Trophoblast cell (in vitro differentiated cells and primary cell): Measurements from ENCODE around the gene AFAP1L2.
A peak's percentile ranks its signal among the peaks of the same experiment; 100 is the strongest.

Experiments
- DNase-seq, 2 donors: peaks; one replicate each; pipeline ENCODE4 v3.0.0-alpha.2; 2016
- H2AFZ ChIP-seq: 2 replicates; pipeline ENCODE4 v1.6.1; 2013; ENCODE audit warnings: low read length, moderate library complexity, mild to moderate bottlenecking; ENCODE audit not compliant: insufficient read depth, poor library complexity
- H2AK5ac ChIP-seq: 2 replicates; pipeline ENCODE4 v1.6.1; 2013; ENCODE audit warnings: mild to moderate bottlenecking, low read length
- H2BK120ac ChIP-seq: 2 replicates; pipeline ENCODE4 v1.6.1; 2013; ENCODE audit warnings: low read length, mild to moderate bottlenecking, moderate library complexity; ENCODE audit not compliant: insufficient read depth, poor library complexity
- H2BK12ac ChIP-seq: 2 replicates; pipeline ENCODE4 v1.6.1; 2013; ENCODE audit warnings: mild to moderate bottlenecking, low read length, moderate library complexity
- H2BK5ac ChIP-seq: 2 replicates; pipeline ENCODE4 v1.6.1; 2013; ENCODE audit warnings: low read length, low read depth, moderate library complexity, mild to moderate bottlenecking; ENCODE audit not compliant: poor library complexity
- H3K14ac ChIP-seq: 2 replicates; pipeline ENCODE4 v1.6.1; 2013; ENCODE audit warnings: mild to moderate bottlenecking, low read length
- H3K18ac ChIP-seq: 2 replicates; pipeline ENCODE4 v1.6.1; 2013; ENCODE audit warnings: mild to moderate bottlenecking, low read length
- H3K23ac ChIP-seq: 2 replicates; pipeline ENCODE4 v1.6.1; 2013; ENCODE audit warnings: low read length
- H3K27ac ChIP-seq: 2 replicates; pipeline ENCODE4 v1.5.1; 2013; ENCODE audit warnings: low read depth, mild to moderate bottlenecking, inconsistent platforms, low read length, moderate library complexity
- H3K27me3 ChIP-seq: 2 replicates; pipeline ENCODE4 v1.6.1; 2013; ENCODE audit warnings: inconsistent platforms, mild to moderate bottlenecking, low read length, moderate library complexity; ENCODE audit not compliant: insufficient read depth
- H3K36me3 ChIP-seq, 2 experiments: 1 replicate in 1 of 2; 2 replicates in 1 of 2; pipeline ENCODE4 v1.6.1; 2013; ENCODE audit warnings: low read length in 2 of 2, mild to moderate bottlenecking in 2 of 2, moderate library complexity in 1 of 2; ENCODE audit not compliant: insufficient read depth in 2 of 2, control insufficient read depth in 1 of 2
- H3K4ac ChIP-seq: 2 replicates; pipeline ENCODE4 v1.6.1; 2013; ENCODE audit warnings: low read depth, mild to moderate bottlenecking, low read length, moderate library complexity
- H3K4me1 ChIP-seq, 2 experiments: 1 replicate in 1 of 2; 2 replicates in 1 of 2; pipeline ENCODE4 v1.6.1; 2013; ENCODE audit warnings: low read length in 2 of 2, mild to moderate bottlenecking in 2 of 2, moderate library complexity in 1 of 2; ENCODE audit not compliant: insufficient read depth in 2 of 2, control insufficient read depth in 1 of 2
- H3K4me2 ChIP-seq: 2 replicates; pipeline ENCODE4 v1.6.1; 2013; ENCODE audit warnings: inconsistent platforms, mild to moderate bottlenecking, low read length, moderate library complexity
- H3K4me3 ChIP-seq: 2 replicates; pipeline ENCODE4 v1.5.1; 2013; ENCODE audit warnings: mild to moderate bottlenecking, low read depth, low read length, inconsistent platforms
- H3K79me1 ChIP-seq: one replicate; pipeline ENCODE4 v1.6.1; 2013; ENCODE audit warnings: low read length
- H3K79me2 ChIP-seq: 2 replicates; pipeline ENCODE4 v1.6.1; 2013; ENCODE audit warnings: low read length, mild to moderate bottlenecking; ENCODE audit not compliant: control insufficient read depth, insufficient read depth, poor library complexity
- H3K9ac ChIP-seq: 2 replicates; pipeline ENCODE4 v1.6.1; 2013; ENCODE audit warnings: mild to moderate bottlenecking, low read length
- H3K9me3 ChIP-seq: 2 replicates; pipeline ENCODE4 v1.6.1; 2013; ENCODE audit warnings: low read depth, mild to moderate bottlenecking, control low read depth, inconsistent platforms, low read length; ENCODE audit not compliant: insufficient read depth
- H4K12ac ChIP-seq: 2 replicates; pipeline ENCODE4 v1.6.1; 2013; ENCODE audit warnings: low read depth, mild to moderate bottlenecking, low read length, moderate library complexity
- H4K8ac ChIP-seq: 2 replicates; pipeline ENCODE4 v1.6.1; 2013; ENCODE audit warnings: low read depth, mild to moderate bottlenecking, low read length, moderate library complexity
- H4K91ac ChIP-seq: one replicate; pipeline ENCODE4 v1.6.1; 2013; ENCODE audit warnings: low read depth, mild to moderate bottlenecking, low read length, moderate library complexity
- WGBS: extraction: QIAGEN DNeasy Blood & Tissue Kit; methylation state at CpG from one replicate; pipeline ENCODE4 v1.1.7; 2013; ENCODE audit warnings: missing lambda C conversion rate; ENCODE audit not compliant: insufficient read length, insufficient coverage; ENCODE audit errors: extremely low coverage; 5-methylcytosine and 5-hydroxymethylcytosine counted together

The AFAP1L2 gene

DNA sequence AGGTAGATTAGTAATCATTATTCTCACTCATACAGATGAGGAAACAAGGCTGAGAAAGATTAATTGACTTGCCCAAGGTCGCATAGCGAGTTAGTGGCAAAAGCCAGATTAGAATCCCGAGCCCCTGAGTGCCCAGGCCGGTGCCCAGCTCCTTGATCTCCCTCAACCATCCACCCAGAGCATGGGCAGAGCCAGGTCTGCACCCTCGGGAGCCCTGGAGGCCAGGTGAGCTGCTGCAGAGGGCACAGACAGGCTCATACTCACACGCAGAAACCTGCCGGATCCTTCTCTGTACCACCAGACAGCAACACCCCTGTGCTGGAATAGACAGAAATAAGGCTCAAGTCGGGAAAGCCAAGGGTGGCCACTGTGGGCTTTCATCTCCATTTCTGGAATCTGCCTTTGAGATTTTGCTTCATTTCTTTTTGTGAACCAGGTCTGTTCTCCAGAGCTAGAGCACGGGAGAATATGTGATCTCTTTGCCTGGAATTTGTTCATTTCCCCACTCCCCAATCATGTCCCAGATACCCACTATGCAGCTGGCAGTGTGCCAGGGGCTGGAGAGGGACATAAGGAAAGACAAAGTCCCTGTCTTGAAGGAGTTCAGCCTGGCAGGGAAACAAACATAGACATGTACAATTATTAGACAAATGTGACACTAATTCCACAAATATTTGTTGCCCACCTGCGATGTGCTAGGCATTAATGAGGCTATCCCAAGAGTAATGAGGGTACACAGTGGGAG, 5.5 kb downstream of the AFAP1L2 start:
- DNase-seq, result no peak
- Histone ChIP-seq H3K18ac (peak overlapping the region; percentile 54), H3K27ac (no peak overlapping the region), H2BK12ac (no peak overlapping the region), H3K4me1 (peaks cover 34 to 48% of the 10 kb centered on the region in 2 experiments), H2BK120ac (no peak overlapping the region), H3K9me3 (no peaks in the 10 kb centered on the region), H3K36me3 (peaks cover 5 to 6% of the 10 kb centered on the region in 2 experiments), H3K79me1 (peaks cover 12% of the 10 kb centered on the region), H2BK5ac (no peak overlapping the region), H3K4me3 (no peak overlapping the region), H4K8ac (no peak overlapping the region), H3K4ac (peak overlapping the region; percentile 60), H3K23ac (no peak overlapping the region), H2AK5ac (no peak overlapping the region), H2AFZ (no peak overlapping the region), H4K12ac (peak overlapping the region; percentile 54), H3K79me2 (peaks cover 29% of the 10 kb centered on the region), H3K4me2 (no peak overlapping the region), H3K14ac (no peak overlapping the region), H3K27me3 (no peaks in the 10 kb centered on the region), H3K9ac (no peak overlapping the region), H4K91ac (no peak overlapping the region)
- no CpG with 5 or more reads among the region's 10 CpGs for WGBS

- no peak overlapping the region for H2AK5ac ChIP-seq
- no peak overlapping the region for H3K4me2 ChIP-seq
- H2BK12ac ChIP-seq, result no peak overlapping the region
- H3K9ac ChIP-seq, result no peak overlapping the region
- H3K27ac ChIP-seq, result no peak overlapping the region
- no peak overlapping the region for H2BK120ac ChIP-seq
- DNase-seq, result no peak
- no peaks in the 10 kb centered on the region for H3K9me3 ChIP-seq
- peaks cover 41 to 55% of the 10 kb centered on the region in 2 experiments for H3K4me1 ChIP-seq
- no peak overlapping the region for H3K18ac ChIP-seq
- H3K79me2 ChIP-seq, result peaks cover 21% of the 10 kb centered on the region
- peak overlapping the region; percentile 12 for H3K4ac ChIP-seq
- H3K79me1 ChIP-seq, result peaks cover 1% of the 10 kb centered on the region
- H3K27me3 ChIP-seq, result no peaks in the 10 kb centered on the region
- no peak overlapping the region for H3K4me3 ChIP-seq
- H2BK5ac ChIP-seq, result no peak overlapping the region
- no peak overlapping the region for H2AFZ ChIP-seq
- no CpG with 5 or more reads among the region's 6 CpGs for WGBS
- no peak overlapping the region for H3K23ac ChIP-seq
- no peak overlapping the region for H4K91ac ChIP-seq
- peaks cover 5 to 6% of the 10 kb centered on the region in 2 experiments for H3K36me3 ChIP-seq
- no peak overlapping the region for H4K8ac ChIP-seq
- no peak overlapping the region for H4K12ac ChIP-seq
- no peak overlapping the region for H3K14ac ChIP-seq
Observed at GRCh38 chr10:114397651-114398145, 6.6 kb downstream of the AFAP1L2 start.

GRCh38 chr10:114396464-114396863, 7.8 kb downstream of the AFAP1L2 start:
- H4K8ac ChIP-seq, result no peak overlapping the region
- no peak overlapping the region for H4K91ac ChIP-seq
- H2BK120ac ChIP-seq, result no peak overlapping the region
- H3K27ac ChIP-seq, result no peak overlapping the region
- H3K18ac ChIP-seq, result no peak overlapping the region
- H3K14ac ChIP-seq, result no peak overlapping the region
- H2BK5ac ChIP-seq, result no peak overlapping the region
- WGBS, result no CpG with 5 or more reads among the region's 2 CpGs
- H3K79me2 ChIP-seq, result peaks cover 20% of the 10 kb centered on the region
- H3K79me1 ChIP-seq, result no peaks in the 10 kb centered on the region
- H2AK5ac ChIP-seq, result no peak overlapping the region
- H3K4ac ChIP-seq, result peak overlapping the region; percentile 32
- no peak overlapping the region for H3K23ac ChIP-seq
- no peaks in the 10 kb centered on the region for H3K9me3 ChIP-seq
- no peak overlapping the region for H3K9ac ChIP-seq
- H3K4me1 ChIP-seq, result peaks cover 41 to 53% of the 10 kb centered on the region in 2 experiments
- no peak overlapping the region for H4K12ac ChIP-seq
- H3K36me3 ChIP-seq, result peaks cover 6 to 9% of the 10 kb centered on the region in 2 experiments
- no peak overlapping the region for H3K4me2 ChIP-seq
- H3K27me3 ChIP-seq, result no peaks in the 10 kb centered on the region
- no peak for DNase-seq
- no peak overlapping the region for H3K4me3 ChIP-seq
- H2AFZ ChIP-seq, result no peak overlapping the region
- no peak overlapping the region for H2BK12ac ChIP-seq

GRCh38 chr10:114395366-114396022, 8.8 kb downstream of the AFAP1L2 start:
- no peak overlapping the region for H3K4me2 ChIP-seq
- peak overlapping the region; percentile 61 for H3K4ac ChIP-seq
- no peak overlapping the region for H2AK5ac ChIP-seq
- DNase-seq, result no peak
- no peak overlapping the region for H4K8ac ChIP-seq
- H3K36me3 ChIP-seq, result peaks cover 6 to 10% of the 10 kb centered on the region in 2 experiments
- H3K4me1 ChIP-seq, result peaks cover 37 to 48% of the 10 kb centered on the region in 2 experiments
- no peak overlapping the region for H3K14ac ChIP-seq
- no peak overlapping the region for H3K9ac ChIP-seq
- no peak overlapping the region for H3K4me3 ChIP-seq
- H2BK5ac ChIP-seq, result no peak overlapping the region
- H3K79me1 ChIP-seq, result no peaks in the 10 kb centered on the region
- H3K18ac ChIP-seq, result peak overlapping the region; percentile 47
- H3K23ac ChIP-seq, result no peak overlapping the region
- no peak overlapping the region for H2AFZ ChIP-seq
- H3K27ac ChIP-seq, result no peak overlapping the region
- H4K91ac ChIP-seq, result no peak overlapping the region
- H2BK12ac ChIP-seq, result no peak overlapping the region
- no CpG with 5 or more reads among the region's 6 CpGs for WGBS
- peaks cover 19% of the 10 kb centered on the region for H3K79me2 ChIP-seq
- no peak overlapping the region for H2BK120ac ChIP-seq
- no peaks in the 10 kb centered on the region for H3K9me3 ChIP-seq
- H3K27me3 ChIP-seq, result no peaks in the 10 kb centered on the region
- no peak overlapping the region for H4K12ac ChIP-seq
